GM10248 (cell line): ENCODE results near the gene GGTLC1.
"Not testable (repeated sequence)": the region's sequence is repeated elsewhere in the genome, so short reads cannot be mapped to it uniquely, and the experiment has no call there.

Source experiments
- CTCF ChIA-PET: fragments of 300-600 bp; sonication (Branson Sonifier 250); formaldehyde crosslinking; extraction: SDS; loops from one replicate; lab custom pipeline; 2021; ENCODE audit warnings: antibody characterized with exemption; lab: Yijun Ruan, JAX
- POLR2A ChIA-PET: fragments of 350-650 bp; sonication (Branson Sonifier 250); formaldehyde crosslinking; extraction: SDS; loops from one replicate; lab custom pipeline; 2020; ENCODE audit warnings: antibody characterized with exemption; lab: Yijun Ruan, JAX
- DNase-seq: peaks from one replicate; pipeline ENCODE4 v3.0.0; 2012; ENCODE audit errors: extremely low spot score
- CTCF ChIP-seq: IDR thresholded peaks from 2 replicates; pipeline ENCODE4 v1.5.1; 2012; ENCODE audit warnings: mild to moderate bottlenecking, low read depth; ENCODE audit errors: extremely low read depth, missing control alignments, control extremely low read depth

Gene GGTLC1

DNA sequence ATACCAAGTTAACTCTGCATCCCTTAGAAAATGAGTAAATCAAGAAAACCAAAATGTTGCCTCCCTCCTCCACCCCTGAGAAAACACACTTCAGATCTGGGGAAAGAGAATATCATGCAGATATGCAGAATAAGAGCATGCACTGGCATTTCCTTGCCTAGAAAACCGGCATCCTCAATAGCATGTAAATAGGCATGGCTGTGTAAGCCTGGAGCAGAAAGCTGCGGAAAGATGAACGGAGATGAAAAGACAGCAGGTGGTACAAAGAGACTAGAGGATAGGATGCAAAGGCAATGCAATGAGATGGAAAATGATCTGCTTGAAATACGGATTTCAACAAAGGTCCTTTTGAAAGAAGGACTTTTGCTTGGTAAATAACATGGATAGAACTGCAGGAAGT is 10.3 kb upstream of the GGTLC1 start:
- ChIA-PET POLR2A (no interaction called here), CTCF (interaction anchor here (2.5 kb wide), 2 partner anchors 9 to 61 kb away, joined by 8 to 12 read pairs; no protein-coding TSS in a partner anchor)
- TF ChIP-seq CTCF = no peak
- no peak for DNase-seq

DNA sequence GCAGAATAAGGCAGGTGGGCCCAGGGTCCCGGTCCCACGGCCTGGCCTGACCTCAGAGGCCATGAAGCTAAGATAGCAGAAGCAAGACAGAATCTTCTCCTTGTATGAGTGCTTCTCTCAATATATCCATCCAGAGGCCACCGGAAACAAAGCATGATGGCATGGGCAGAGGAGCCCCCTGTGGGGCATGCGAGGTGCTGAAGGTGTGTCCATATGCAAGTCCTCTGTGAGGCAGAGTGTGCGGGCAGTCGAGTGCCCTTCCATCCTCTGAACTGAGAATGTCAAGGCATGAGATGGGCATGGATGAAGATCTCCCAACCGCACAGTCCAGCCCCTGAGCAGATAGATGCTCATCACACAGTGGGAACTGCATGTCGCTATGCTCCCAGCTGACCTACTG is 9.8 kb upstream of the GGTLC1 start:
- ChIA-PET CTCF (interaction anchor here (2.5 kb wide), 1 partner anchor 9 kb away, joined by 12 read pairs; no protein-coding TSS in a partner anchor), POLR2A (no interaction called here)
- TF ChIP-seq CTCF = no peak
- DNase-seq = no peak

- CTCF ChIA-PET = interaction anchor here (0.6 to 2.5 kb wide), 11 partner anchors 11 to 554 kb away, joined by 3 to 12 read pairs (median 4); no protein-coding TSS in a partner anchor
- DNase-seq = peak; percentile 39
- POLR2A ChIA-PET = no interaction called here
- TF ChIP-seq CTCF = peak; percentile 71
Observed at GRCh38 chr20:23995905-23996666, 7.5 kb upstream of the GGTLC1 start.

DNA sequence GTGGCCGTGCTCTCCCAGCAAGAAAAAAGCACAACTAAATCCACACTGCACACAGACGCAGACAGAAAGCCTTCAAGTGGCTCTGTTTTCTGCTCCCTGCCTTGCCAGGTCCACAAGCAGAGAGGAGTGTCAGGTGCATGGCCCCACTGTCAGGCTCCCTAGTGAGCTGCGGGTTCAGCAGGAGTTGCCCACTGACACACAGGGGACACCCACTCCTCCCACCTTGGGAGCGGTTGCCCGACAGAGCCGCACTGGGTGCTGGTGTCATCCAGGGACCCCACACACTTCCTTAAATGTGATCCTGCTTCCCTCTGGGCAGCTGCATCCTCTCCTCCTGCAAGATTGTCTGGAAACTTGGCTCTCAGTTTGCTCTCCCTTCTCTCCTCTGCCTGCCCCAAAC is 6.7 kb upstream of the GGTLC1 start:
- POLR2A ChIA-PET, DNase-seq, CTCF ChIA-PET: not testable (repeated sequence)

GRCh38 chr20:23994001-23994633 is 5.5 kb upstream of the GGTLC1 start:
- CTCF ChIA-PET = interaction anchor here (1.8 kb wide), 1 partner anchor 56 kb away, joined by 4 read pairs; no protein-coding TSS in a partner anchor
- DNase-seq, POLR2A ChIA-PET: not testable (repeated sequence)

GRCh38 chr20:23993440-23993839 is 4.9 kb upstream of the GGTLC1 start:
- DNase-seq, POLR2A ChIA-PET: not testable (repeated sequence)
- CTCF ChIA-PET = interaction anchor here (1.8 kb wide), 1 partner anchor 55 kb away, joined by 4 read pairs; no protein-coding TSS in a partner anchor

GRCh38 chr20:23990296-23990695 is 1.7 kb upstream of the GGTLC1 start:
- DNase-seq, POLR2A ChIA-PET, CTCF ChIA-PET: not testable (repeated sequence)

- POLR2A ChIA-PET, CTCF ChIA-PET, DNase-seq: not testable (repeated sequence)
Observed at GRCh38 chr20:23988966-23989365, 387 bp upstream of the GGTLC1 start.

GRCh38 chr20:23986716-23987115 is 1.9 kb downstream of the GGTLC1 start:
- CTCF ChIA-PET, POLR2A ChIA-PET, DNase-seq: not testable (repeated sequence)

GRCh38 chr20:23986310-23986709 is 2.3 kb downstream of the GGTLC1 start:
- POLR2A ChIA-PET, DNase-seq, CTCF ChIA-PET: not testable (repeated sequence)

DNA sequence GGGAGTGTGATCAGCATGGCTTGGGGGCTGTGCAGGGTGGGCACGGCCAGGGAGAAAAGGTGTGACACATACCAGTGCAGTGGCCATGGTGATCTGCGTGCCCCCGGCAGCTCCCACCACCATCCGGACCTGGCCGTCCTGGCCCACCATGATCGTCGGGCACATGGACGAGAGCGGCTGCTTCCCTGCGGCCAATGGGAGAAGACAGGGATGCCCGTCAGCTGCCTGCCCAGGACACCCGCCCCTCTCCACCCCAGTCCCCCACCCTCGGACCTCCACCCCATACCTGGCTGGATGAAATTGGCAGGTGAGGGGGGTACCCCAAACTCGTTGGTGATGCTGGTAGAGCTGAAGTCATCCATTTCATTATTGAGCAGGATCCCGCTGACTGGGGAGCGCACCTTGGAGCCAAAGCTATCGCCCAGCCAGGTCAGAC is 2.8 kb downstream of the GGTLC1 start:
- CTCF ChIA-PET, POLR2A ChIA-PET, DNase-seq: not testable (repeated sequence)

DNA sequence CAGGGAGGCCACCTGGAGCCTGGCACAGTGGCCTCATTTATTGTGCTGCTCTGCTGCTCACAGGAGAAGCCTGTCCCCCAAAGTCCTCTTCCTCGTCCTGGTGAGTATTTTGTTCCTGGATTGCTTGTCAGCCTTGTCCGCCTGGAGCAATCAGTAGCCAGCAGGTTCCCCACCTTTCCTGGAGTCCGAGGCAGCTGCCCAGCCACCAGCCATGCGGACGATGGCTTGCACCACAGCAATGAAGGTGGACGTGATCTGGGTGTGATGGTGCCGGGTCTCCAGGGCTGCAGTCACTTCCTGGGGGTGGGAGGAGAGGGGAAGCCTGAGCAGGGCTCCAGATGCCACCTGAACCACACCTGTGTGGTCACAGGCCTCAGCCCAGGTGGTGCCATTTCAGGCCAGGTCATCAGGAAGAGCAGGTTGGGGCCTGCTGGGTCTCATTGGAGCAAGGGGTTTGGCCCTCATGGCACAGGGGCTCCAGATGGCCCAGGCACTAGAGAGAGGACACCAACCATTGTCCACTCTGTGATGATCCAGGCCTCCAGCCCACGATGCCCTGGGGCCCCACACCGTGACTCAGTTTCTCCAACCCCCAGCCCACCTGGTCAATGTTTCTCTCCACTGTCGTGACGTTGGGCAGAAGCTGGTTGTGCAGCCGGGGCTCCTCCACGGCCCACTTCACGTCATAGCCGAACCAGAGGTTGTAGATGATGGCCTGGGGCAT is 3.4 kb downstream of the GGTLC1 start:
- POLR2A ChIA-PET, CTCF ChIA-PET, DNase-seq: not testable (repeated sequence)

DNA sequence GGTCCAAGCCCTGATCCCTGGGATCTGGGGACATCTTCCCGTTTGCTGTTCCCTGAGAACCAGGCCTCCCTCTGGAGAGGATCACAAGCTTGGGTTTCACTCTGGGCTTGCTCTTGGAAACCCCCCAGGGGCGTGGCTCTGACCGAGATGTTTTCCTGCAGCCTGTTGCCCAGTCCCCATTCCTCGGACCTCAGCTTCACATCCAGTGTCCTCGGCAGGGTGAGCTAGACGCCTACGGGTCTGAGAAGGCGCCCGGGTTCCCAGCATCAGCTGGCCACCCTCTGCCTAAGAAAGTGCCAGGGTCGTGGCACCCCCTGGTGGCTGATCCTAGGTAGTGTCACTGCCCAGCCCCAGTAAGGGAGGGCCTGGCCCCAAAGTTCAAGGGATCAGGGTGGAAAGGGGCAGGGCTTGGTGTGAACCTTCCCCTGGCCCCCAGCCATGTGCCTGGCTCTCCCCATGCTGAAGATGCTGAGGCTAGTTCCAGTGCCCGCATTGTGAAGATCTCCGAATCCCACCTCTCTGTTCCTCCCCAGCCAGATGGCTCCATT is 4.0 kb downstream of the GGTLC1 start:
- DNase-seq, POLR2A ChIA-PET, CTCF ChIA-PET: not testable (repeated sequence)
